GM21825 (cell line): Measurements from ENCODE around the gene CHPT1.

Experiments used
- ATAC-seq: cut with Tn5 transposase; IDR thresholded peaks from one replicate; pipeline ENCODE4 v1.9.1; 2021; ENCODE audit warnings: mild to moderate bottlenecking, moderate library complexity; ENCODE audit not compliant: unreplicated experiment

CHPT1 gene

DNA sequence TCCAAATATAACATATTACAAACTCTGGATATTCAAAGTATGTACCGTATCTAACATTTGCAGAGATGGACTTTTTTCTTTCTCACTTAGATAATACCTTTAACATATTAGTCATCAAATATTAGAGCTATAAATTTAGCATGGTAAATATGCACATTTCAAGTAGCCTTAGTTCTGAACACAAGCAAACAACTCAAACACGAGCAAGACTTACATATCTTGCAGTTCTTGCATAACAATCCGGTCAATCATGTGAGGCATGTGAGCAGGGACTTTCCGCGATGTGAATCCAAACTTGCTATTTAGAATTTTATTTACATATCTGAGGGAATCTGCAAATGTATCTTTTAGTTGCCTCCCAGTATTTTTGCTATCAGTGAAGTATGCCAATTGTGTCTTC is 63.9 kb downstream of the CHPT1 start:
- no peak for ATAC-seq

DNA sequence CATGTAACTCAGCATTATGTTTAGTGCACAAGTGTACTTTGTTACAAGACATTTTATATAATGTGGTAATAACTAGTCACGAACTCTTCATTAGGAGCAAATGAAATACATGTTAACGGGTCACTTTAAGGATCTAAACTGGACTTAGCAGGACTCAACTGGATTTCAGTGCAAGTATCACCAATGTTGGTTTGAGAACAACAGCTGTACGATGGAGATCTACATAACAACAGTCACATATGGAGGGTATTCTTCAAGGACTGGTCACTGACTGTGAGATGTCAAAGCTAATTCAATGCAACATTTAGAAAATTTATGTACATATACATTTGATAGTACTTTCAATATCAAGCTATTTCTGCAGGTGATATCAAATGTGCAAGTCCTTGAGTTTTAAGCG is 64.3 kb downstream of the CHPT1 start:
- ATAC-seq, result no peak

DNA sequence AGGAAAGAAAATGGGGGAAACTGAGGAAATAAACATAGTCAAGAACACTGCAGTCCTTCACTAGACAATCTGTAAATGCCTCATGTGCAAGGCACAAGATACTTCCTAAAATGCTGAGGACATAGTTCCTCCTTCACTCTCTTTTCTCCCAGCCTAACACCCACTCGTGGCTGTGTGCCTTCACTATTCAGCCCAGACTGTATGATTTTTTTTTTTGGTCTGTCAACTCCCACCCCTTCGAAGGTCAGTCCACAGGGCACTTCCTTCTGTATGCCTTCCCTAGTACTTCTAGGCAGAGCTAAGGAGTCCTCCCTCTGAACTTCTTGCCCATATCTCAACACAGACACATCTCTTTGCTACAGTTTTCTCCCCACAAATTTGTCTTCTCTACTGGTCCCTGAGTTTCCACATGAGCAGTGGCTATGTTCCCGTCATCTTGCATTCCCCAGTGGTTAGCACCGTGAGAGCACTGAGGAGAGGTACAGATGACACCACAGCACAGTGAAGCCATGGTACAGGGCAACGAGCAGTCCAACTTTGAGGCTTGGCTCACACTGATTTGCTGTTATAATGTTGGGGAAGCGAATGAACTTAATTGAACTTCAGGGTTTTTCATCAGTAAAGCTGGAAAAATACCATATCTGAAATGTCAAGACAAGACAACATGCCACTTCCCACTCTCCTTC is 65.9 kb downstream of the CHPT1 start:
- ATAC-seq, result no peak

DNA sequence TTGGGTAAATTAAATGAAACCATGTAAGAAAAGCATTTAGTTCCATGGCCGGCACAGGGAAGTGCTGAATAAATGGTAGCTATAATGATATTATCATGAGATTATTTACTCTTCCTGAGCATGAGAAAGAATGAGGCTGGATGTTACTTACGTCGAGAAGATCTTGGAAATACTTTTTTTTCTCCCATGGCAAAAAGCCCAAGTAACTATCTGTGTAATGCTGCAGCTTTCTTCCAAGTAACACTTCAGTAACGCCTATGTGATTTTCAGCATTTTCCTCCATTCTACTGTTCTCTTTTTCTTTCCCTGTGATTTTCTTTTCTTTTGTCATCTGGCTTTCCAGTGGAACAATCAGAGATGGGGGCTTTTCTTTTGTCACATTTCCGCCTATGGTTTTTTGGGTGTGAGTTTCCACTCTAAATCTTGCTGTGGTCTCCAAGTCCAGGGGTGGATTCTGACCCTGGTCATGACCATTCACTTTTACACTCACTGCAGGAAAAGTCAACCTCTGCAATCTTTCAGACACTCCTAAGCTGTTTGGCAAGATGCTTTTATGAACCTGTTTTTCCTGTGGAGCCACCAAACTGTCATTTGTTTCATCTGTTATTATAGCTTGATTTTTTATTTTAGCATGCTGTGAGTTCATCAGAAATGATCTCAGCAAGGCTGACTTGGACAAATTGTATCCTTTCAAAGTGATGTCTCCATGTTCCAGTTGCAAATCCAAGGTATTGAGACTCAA is 66.8 kb downstream of the CHPT1 start:
- ATAC-seq, result no peak

DNA sequence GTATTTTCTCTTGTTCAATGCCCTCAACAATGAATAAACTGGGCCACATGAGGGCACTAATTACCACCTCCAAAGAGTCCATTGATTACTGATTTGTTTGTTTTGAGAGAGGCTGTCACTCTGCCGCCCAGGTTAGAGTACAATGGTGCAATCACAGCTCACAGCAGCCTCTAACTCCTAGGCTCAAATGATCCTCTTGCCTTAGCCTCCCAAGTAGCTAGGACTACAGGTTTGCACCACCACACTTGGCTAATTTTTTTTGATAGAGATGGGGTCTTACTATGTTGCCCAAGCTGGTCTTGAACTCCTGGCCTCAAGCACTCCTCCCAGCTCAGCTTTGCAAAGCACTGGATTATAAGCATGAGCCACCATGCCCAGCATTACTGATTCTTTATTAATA is 70.1 kb downstream of the CHPT1 start:
- ATAC-seq, result no peak

DNA sequence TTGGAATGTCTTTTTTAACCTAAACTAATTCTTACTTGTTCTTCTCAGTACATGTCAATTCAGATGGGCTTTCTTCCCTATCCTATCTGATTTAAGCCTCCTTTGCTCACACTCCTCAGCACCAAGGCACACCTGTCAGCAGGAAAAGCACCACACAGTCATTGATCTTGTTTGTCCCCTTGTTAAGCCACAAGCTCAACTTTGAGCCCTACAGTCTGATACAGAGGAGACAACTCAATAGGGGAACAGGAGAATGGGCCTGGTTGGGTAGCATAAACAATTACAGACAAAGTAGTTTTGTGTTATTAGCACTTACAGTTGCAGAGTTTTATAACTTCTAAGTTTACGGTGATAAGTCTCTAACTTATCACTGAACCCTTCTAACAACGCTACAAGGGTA is 71.3 kb downstream of the CHPT1 start:
- no peak for ATAC-seq

DNA sequence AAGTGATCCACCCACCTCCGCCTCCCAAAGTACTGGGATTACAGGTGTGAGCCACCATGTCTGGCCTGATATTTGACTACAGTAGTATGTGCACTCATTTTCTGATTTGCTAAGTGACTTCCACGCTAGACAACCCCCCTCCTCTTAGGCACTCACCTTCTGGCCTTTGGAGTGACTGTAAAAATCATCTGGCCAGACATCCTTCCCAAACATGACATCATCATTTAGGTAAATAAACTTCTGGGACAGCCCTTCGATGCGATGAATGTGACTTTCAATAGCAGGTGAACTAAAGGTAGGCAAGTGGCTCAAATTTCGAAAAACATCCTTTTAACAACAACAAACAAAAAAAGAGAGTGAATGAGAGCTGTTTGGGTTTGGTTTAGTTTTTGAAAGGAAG is 72.4 kb downstream of the CHPT1 start:
- ATAC-seq, result no peak

DNA sequence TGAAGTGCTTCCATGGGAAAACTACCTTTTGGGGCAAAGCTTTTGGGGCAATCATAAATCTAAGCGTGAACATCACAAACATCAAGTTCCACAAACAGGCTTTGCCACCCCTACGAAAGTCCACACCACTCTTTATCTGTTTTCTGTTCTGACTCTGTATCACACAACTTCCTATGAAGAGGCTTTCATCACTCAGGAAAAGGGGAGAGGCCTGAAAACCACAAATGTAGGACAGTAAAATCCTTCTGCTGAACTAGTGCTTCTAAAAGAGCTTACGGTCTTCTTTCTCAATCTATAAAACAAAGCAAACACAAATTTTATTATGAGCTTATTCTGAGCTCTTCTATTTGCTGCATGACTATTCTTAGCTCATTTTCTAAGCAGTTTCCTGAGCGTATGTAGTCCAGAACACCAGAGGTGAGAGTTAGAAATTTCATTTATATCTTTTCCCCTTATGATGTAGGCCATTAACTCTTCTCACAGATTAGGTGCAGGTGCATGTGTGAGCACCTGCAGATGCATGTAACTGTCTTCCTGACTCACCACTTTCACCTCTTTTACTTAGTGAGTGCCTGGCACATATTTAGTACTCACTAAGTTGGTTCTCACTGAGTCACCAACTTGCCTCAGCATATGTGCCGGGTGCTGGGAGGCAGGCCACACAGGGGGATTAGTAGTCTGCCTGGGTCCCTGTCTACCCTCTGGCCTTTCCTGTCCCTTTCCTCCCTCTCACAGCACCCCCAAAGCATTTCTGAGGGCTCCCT is 74.8 kb downstream of the CHPT1 start:
- no peak for ATAC-seq

DNA sequence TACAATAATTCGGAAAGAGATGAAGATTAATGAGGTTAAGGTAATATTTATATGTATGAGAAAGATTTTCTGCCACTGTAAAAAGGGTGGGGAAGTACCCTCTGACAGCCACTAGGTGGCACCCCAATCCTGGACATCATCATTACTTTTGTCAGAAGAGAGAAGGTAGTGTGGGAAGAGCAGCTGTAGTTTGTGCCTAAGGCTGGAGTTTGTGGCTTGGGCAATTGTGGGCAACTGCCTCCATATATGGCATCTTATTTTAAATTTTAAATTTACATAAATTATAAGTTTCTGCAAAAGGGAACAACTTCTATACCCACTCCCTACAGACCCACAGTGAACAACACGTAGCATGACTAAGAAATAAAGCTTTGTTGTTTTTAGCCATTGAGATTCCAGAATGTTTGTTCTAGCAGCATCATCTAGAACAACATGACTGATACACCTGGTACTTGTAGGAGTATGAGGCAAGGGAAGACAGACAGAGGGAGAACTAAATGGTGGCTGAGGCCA is 76.3 kb downstream of the CHPT1 start:
- ATAC-seq, result peak; percentile 89

DNA sequence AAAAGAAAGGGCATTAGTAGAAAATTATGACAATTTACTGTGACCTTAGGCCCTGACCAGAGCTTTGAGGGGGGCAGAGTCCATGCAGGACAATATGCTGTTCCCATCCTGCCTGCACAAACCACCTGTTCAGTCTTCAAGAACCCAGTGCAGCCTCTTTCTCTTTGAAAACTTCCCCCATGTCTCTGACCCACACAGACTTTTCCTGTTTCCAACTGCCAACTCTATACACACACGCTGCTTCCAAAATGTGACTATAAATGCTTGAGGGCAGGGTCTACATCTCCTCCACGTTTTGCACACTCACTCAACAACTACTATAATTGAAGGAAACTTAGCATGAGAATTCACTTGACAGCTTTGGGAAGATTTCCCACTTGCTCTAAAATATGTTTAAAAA is 78.4 kb downstream of the CHPT1 start:
- no peak for ATAC-seq

DNA sequence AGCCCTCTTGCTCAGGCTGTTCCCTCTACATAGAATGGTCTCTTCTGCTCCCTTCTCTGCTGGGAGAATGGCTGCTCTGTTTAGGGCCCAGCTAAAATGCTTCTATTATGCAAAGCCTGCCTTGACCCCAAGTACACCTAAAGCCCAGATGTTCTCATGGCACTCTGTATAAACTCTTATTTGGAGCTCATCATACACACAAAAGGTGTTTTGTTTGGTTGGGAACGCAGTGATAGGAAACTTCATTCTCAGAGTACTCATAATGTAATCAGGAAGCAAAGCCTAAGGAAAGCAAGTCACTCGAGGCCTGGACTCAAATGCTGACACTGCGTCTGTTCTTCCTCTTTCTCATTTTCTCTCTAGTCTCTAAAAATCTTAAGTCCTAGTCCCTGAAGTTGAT is 80.0 kb downstream of the CHPT1 start:
- ATAC-seq, result no peak

DNA sequence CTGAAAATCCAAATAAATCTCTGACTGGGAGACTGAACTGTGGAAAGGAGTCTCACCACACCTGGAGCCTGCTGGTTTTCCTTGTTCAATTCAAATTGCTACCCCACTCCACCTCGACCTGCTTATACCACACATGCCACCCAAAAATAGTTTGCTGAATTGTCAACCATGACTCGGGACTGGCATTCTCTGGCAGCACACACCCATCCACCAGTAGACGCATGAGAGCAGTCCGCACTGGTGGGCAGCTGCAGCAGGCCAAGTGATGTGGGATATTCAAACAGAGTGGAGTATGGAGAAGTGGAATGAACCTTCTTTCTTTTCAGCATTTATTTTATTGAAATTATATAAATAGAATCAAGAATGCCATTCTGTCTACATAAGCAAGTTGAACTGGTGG is 80.5 kb downstream of the CHPT1 start:
- ATAC-seq, result no peak
